ENCODE data around the gene OTULIN.

OTULIN gene

GRCh38 chr5:14699159-14699558 lies 34.6 kb downstream of the OTULIN start:
- no peak for DNase-seq

- no peak for DNase-seq
Observed at GRCh38 chr5:14699807-14700400, 35.4 kb downstream of the OTULIN start.

GRCh38 chr5:14700478-14701436 lies 36.2 kb downstream of the OTULIN start:
- DNase-seq = no peak

- DNase-seq = no peak
Observed at GRCh38 chr5:14701556-14701955, 37.0 kb downstream of the OTULIN start.

- DNase-seq = no peak
Observed at GRCh38 chr5:14702238-14702839, 37.8 kb downstream of the OTULIN start.

- DNase-seq = no peak
Observed at GRCh38 chr5:14705556-14705955, 41.0 kb downstream of the OTULIN start.

- no peak for DNase-seq
Observed at GRCh38 chr5:14706615-14707021, 42.1 kb downstream of the OTULIN start.

GRCh38 chr5:14707811-14708390 lies 43.4 kb downstream of the OTULIN start:
- no peak for DNase-seq

- no peak for DNase-seq
Observed at GRCh38 chr5:14708551-14708950, 44.0 kb downstream of the OTULIN start.

- DNase-seq = no peak
Observed at GRCh38 chr5:14710313-14710994, 45.9 kb downstream of the OTULIN start.

GRCh38 chr5:14712131-14712530 lies 47.6 kb downstream of the OTULIN start:
- no peak for DNase-seq

- no peak for DNase-seq
Observed at GRCh38 chr5:14712666-14713065, 48.1 kb downstream of the OTULIN start.

GRCh38 chr5:14713476-14714390 lies 49.2 kb downstream of the OTULIN start:
- no peak for DNase-seq

- peak; percentile 26 for DNase-seq
Observed at GRCh38 chr5:14714706-14715105, 50.2 kb downstream of the OTULIN start.

GRCh38 chr5:14715481-14715880 lies 51.0 kb downstream of the OTULIN start:
- no peak for DNase-seq

- DNase-seq = no peak
Observed at GRCh38 chr5:14716755-14717752, 52.5 kb downstream of the OTULIN start.

- no peak for DNase-seq
Observed at GRCh38 chr5:14718778-14719177, 54.3 kb downstream of the OTULIN start.

- no peak for DNase-seq
Observed at GRCh38 chr5:14720236-14720923, 55.9 kb downstream of the OTULIN start.

- no peak for DNase-seq
Observed at GRCh38 chr5:14721990-14722656, 57.6 kb downstream of the OTULIN start.

Data from DMS 273 treated with DMSO at 0.1 percent for 48 hours (cell line).